GM21526 (cell line): ENCODE results near the gene KIFC1.

Experiments
- ATAC-seq: cut with Tn5 transposase; IDR thresholded peaks from one replicate; pipeline ENCODE4 v1.9.1; 2021; ENCODE audit warnings: moderate library complexity; ENCODE audit not compliant: unreplicated experiment, low FRiP score

Gene KIFC1

DNA sequence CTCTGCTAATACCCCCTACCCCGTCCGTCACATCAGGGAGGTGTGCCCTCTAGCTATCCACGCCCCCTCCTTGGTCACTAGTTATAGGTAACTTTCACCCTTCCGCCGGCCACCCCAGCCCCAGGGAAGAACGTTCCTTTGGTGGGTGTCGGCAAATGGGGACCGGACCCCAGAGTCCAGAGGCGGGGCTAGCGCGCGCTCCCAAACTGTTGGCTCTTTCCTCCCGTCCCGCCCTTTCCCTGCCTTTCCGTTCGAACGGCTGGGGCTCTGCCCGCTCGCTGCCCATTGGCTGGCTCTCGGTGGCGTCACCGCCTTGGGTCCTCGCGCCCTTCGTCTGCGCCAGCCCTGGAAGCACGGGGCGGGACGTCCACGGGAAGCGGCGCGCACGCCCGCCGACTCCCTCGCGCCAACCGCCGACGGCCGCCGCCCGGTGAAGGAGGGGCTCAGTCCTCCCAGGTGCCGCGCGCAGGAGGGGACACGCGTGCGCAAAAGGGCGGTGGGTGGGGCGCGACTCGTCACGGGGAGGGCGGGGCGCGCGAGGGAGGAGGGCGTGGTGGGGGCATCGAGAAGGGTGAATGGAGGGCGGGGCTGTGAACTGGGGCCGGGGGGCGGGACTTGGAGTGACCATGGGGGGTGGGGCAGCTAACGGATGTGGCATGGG lies 18.6 kb downstream of the KIFC1 start:
- ATAC-seq, result peak; percentile 67

DNA sequence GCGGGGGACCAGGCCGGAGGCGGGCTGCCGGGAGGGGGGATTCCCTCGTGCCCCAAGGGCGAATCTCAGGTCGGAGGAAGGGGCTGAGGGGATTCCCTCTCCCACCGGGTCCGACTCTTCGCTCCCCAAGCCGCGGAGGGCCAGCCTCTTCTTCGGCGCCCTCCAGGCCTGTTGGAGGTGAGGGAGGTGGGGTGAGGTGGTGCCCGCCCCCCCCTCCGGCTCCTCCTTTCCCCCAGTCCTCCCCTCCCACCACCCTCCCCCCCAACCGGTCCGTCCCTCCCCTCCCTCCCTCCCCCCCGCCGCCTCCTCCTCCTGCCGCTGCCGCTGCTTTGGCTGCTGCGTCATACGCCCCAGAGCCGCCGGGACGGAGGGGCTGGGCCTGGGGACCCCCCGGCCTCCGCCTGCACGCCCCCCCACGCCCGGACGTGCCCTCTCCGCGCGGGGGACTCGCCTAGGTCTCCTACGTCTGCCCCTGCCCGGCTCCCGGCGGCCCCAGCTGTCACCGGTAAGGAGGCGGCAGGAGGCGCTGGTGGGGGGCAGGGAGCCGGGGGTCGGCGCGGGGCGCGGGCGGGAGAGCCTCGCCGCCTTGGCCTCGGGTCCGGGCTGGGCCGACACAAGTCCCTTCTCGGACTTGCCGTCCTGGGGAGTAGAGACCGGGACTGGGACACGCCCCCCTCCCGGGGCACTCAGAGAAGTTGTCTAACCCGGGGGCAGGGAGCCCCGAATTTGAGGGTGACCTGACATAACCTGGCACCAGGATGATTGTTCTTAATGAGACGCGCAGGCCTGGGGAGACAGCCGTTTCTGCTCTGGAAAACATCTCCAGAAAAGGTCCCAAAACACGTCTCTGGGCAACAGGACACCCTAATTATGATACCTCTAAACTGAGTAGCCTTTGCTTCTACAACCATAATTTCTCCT lies 19.3 kb downstream of the KIFC1 start, which contains the start of gene PHF1:
Gene PHF1, plus strand, starts transcription at position 304 of the 921 bp plus-strand sequence. CDS start 1,250 bp downstream, outside the sequence.
- peak; percentile 27 for ATAC-seq

DNA sequence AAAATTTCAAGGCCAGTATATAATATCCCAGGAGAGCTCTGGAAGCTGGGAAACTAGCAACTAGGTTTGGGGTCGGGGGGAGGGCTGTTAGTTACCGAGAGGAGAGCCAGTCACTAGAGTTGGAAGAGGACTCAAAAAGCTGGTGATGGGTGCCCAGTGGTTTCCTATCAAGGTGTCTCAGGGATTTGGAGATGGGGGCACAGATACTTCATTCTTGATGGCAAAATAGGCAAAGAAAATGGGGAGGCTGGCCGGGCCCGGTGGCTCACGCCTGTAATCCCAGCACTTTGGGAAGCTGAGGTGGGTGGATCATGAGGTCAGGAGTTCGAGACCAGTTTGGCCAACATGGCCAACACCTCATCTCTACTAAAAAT lies 20.0 kb downstream of the KIFC1 start:
- no peak for ATAC-seq

DNA sequence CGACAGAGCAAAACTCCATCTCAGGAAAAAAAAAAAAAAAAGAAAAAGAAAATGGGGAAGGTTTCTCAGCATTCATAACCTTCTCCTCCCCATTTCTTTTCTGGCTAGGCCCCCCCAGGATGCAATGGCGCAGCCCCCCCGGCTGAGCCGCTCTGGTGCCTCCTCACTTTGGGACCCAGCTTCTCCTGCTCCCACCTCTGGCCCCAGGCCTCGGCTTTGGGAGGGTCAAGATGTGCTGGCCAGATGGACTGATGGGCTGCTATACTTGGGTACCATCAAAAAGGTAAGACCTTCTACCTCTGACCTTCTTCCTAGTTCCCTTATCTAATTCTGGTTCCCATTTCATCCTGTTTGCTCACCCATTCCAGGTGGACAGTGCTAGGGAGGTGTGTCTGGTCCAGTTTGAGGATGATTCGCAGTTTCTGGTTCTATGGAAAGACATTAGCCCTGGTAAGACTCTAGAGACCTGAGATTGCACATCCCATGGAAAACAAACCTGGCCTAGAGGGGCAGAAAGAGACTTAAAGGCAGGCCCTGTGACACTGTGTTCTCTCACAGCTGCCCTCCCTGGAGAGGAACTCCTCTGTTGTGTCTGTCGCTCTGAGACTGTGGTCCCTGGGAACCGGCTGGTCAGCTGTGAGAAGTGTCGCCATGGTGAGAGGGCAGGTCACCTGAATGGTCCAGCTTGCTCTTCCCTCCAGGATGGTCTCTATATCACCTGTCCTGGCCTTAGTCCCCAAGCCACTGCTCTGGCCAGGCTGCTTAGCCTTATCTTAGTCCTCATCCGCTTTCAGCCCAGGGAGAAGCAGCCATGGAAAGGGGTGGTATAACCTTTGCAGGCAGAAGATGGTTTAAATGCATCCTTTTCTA lies 20.8 kb downstream of the KIFC1 start:
- ATAC-seq, result no peak

DNA sequence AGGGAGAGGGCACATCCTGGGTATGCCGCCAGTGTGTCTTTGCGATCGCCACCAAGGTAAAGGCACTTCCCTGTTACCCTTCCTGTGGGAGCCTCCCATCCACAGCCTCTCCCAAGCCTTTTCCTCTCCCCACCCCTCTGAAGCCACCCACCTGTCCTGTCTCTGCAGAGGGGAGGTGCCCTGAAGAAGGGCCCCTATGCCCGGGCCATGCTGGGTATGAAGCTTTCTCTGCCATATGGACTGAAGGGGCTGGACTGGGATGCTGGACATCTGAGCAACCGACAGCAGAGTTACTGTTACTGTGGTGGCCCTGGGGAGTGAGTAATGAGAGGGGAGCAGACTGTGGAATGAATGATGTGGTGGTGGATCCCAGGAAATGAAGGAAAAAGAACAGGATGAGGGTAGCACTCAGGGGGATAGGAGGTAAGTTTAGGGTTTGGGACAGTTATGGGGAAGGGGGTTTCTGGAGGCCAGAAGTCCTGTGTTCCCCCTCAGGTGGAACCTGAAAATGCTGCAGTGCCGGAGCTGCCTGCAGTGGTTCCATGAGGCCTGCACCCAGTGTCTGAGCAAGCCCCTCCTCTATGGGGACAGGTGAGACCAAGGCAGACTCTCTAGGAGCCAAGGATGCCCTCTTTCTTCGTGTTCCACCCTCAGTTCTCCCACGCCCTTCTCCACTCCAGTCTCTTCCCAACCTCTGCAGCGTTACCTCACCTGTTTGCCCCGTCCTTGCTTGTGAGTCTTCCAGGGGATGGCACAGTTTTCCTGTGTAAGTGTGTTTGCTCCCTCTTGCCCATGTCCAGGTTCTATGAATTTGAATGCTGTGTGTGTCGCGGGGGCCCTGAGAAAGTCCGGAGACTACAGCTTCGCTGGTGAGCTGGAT lies 21.9 kb downstream of the KIFC1 start:
- no peak for ATAC-seq

DNA sequence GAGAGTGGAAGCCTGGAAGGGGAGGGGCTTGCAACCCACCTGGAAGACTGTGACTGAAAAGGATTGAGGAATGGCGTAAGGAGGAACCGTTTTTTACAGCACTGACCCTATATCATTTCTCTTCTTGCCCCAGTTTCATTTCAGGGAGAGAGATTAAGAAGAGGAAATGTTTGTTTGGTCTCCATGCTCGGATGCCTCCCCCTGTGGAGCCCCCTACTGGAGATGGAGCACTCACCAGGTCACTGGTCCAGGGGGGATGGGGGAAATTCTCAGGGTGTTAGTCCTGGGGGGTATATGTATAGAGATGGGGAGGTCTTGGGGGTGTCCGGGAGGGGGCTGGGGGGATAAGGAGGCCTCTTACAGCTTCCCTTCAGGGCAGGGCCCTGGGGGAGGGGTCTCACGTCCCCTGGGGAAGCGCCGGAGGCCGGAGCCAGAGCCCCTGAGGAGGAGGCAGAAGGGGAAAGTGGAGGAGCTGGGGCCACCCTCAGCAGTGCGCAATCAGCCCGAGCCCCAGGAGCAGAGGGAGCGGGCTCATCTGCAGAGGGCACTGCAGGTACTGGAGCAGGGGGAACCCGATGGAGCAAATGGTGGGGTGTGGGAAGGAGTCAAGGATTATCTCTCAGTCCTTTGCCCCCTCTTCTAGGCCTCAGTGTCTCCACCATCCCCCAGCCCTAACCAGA lies 23.1 kb downstream of the KIFC1 start:
- no peak for ATAC-seq

DNA sequence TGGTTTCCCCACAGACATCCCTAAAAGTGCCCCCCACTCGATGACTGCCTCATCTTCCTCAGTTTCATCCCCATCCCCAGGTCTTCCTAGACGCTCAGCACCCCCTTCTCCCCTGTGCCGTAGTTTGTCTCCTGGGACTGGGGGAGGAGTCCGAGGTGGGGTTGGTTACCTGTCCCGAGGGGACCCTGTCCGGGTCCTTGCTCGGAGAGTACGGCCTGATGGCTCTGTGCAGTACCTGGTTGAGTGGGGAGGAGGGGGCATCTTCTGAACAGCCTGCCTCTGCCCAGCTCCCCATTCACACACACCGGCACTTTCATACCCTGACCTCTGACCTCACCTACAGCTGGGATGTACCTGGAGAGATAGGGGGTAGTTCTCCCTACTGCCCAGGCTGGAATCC lies 24.2 kb downstream of the KIFC1 start:
- no peak for ATAC-seq

DNA sequence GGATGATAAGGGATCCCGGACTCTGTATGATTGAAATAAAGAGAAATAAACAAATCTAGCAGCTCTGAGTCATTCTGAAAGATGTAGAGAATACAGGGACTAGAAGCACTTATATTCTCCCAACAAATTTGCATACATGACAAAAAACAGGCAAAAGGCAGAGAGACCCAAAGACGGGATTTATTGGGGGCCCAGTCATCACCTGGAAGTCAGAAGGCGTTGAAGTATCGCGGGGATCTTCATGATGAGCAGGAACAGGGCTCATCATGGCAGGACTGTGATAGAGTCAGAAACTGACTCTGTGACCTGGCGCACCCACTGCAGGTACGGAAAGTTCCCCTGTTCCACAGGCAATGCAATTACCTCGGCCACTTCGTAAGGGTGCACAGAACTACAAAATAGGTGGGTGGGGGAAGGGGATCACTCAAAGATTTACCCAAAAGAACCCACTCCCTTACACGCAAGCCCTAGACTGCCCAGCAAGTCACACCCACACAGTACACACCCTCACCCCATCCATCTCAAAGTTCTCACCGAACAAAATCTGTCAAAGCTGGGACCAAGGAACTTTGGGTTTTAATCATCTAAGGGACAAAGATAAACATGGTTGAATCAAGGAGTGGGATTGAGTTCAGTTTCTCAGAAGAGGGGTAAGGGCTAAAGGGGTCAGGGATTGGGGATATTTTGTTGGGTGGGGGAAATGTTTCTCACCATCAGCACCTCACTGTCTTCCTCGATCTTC lies 24.9 kb downstream of the KIFC1 start:
- no peak for ATAC-seq

DNA sequence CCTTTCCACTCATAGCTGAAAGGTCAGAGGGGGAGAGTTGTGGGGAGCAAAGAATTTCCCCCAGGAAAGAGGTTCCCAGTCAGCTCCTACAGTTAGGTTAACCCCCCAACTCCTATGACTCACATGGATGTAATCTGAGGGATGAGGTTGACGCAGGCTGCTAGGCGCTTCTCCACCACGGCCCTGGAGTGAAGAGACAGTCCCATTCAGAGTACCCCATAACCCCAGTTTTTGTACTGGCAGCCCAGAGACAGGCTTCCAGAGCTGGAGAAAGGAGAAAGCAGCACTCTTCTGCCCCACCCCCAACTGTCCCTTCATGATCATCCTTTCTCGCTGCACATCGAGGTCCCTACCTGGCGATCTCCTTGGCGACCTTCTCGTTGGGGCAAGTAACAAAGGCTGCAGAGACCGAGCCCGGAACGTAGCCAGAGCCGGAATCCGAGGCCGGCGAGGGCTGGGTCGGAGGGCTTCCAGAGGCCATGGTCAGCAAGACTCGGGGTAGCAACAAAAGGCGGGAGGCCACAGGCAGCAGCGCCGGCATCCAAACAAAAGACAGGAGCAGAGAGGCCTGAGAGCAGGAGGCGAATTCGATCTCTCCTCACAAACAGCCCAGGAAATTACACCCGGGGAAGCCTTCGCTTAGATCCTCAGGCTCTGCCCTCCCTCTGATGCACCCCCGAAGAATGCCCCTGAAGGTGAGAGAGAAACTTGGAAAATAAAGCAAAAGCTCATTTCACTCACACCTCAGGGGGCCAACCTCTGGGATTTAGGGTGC lies 25.7 kb downstream of the KIFC1 start:
- ATAC-seq, result no peak

DNA sequence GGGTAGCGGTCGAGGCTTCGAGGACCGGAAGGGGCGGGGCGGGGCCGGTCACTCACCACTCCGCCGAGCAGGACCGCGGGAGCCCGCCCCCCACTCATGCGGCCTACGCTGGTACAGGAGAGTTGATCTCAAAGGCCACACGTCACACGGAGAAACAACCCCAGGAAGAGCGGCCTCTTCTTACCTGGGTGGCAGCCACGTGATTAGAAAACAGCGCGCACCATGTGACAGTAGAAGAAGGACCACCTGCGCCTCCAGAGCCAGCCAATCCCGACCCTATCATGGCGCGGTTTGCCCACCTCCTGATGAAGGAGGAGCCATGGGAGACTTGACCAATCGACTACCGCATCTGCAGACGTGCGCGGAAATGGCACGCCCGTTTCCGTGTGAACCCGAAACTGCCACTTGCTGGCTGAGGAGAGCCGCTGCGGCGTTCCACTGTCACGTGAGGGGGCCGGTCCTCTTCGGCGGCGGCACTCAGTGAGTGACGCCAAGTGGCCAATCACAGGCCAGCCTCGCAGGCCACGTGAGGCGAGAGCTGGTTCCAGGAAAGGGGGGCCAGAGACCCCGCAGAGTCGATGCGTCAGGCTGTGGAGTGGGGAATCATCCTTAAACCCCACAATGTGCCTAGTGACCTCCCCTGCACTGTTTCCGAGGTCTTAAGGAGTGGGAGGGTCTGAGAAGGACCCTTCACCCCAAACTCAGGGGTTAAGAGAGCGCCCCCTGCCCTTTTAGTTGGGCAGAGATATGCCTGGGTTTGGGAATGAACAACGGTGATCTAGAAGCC lies 26.5 kb downstream of the KIFC1 start, which contains the start of gene CUTA:
Gene CUTA, minus strand, starts transcription at position 205 of the 787 bp plus-strand sequence. Its CDS starts 107 bp downstream, at position 98.
- peak; percentile 71 for ATAC-seq

DNA sequence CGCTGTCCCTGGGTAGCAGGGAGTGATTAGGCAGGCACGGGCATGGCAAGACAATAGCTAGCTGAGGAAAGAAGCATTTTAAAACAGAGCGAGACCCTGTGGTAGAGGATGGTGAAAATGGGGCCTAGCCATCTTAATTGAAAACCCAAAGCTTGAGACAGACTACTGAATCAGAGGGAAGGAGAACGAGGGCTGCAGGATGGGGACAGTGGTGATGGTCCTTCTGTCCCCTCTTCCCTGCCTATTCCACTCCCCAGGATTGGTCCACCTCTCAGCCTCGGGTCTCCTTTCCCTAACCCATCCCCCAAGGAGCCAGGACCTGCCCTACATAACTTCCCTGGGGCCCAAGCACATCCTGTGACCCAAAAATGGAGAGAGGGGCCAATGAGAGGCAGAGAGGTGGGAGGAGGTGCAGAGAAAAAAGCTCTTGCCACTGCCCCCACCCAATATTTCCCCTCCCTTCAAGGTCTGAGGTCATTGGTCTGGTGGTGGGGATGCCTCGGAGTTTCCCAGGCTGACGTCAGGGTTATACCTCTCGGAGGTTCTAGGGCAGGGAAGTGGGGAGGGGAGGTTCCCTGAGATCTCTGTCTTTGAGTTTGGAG lies 27.2 kb downstream of the KIFC1 start:
- ATAC-seq, result no peak

DNA sequence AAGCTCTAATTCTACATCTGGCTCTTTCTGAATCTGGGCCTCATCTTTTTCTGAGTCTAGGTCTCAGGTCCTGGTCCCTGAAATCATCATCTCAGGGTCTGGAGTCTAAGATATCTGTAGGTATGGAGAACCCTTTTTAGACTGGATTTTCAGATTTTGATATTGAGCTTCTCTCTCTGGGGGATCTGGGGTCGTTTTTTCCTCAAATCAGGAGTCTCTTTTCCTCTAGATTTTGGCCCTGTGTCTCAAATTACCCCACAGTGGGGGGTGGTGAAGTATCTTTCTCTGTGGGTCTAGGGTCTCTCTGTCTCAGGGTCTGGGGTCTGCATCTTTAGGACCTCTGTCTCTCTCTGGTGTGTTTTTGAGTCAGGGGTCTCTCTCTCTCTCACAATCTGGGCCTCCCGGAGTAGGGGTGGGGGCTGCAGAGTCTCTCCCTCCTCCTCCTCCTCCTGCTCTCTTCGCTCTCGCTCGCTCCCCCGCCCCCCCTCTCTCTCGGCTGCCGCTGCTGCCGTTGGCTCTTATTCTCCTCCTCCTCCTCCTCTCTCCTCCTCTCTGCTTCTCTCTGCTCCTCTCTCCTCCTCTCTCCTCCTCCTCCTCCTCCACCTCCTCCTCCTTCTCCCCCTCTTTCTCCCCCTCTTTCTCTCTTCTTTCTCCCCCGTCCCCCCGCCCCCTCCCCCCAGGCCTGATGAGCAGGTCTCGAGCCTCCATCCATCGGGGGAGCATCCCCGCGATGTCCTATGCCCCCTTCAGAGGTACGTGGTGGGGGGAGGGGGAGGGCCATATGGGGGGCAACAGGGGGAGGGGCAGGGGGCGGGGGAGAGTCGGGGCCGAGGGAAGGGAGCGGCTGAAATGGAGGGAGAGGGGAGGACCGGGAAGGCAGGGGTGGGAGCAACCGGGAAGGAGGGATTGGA lies 28.2 kb downstream of the KIFC1 start, which contains the start of gene SYNGAP1:
Gene SYNGAP1, plus strand, starts transcription at position 486 of the 911 bp plus-strand sequence. Its CDS starts 200 bp downstream, at position 686.
- no peak for ATAC-seq

DNA sequence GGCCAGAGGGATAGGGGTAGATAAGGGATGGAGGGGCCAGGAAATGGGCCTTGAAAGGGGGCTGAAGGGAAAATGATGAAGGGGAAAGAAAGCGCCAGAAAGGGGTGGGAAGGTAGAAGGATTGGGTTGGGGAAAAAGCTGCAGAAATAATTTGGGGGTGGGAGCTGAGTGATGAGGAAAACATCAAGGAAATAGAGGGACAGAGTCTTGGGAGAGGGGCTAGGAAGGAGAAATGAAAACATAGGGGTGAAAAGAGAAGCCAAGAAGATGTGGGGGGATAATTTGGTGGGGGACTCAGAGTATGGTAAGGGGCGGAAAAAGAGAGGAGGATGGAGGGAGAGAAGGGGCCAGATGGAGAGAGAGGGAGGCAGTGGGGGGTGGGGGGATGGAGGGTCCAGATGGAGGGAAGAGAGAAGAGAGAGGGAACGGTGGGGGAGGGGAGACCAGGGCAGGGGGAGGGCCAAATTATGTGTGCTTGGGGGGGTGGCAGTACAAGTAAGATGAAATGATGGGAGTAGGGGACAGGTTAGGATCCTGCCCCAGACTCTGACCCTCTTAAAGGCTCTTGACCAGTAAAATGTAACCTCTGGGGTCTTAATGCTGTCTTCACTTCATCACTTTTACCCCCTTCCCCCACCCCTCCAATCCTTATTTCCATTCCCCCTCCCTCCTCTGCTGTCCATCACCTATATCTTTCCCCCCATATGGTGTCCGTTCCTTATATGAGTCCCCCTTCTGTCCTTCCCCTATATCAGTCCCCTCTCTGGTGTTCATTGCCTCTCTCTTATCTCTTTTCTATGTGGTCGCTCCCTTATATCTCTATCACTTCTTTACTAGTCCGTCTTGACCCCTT lies 29.1 kb downstream of the KIFC1 start:
- no peak for ATAC-seq

DNA sequence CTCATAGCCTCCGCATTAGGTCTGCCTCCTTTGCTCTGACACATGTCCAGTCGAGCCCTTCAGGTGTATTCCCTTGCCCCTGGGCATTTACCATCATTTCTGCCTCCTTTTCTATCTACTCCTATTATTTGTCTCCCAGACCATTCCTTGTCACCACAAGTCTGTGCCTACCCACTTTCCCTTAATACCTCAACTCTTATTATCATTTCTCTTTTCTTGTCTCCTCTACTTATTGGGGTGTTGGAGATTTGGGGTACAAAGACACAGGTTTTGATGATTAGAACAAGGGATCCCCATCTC lies 29.7 kb downstream of the KIFC1 start:
- ATAC-seq, result no peak

DNA sequence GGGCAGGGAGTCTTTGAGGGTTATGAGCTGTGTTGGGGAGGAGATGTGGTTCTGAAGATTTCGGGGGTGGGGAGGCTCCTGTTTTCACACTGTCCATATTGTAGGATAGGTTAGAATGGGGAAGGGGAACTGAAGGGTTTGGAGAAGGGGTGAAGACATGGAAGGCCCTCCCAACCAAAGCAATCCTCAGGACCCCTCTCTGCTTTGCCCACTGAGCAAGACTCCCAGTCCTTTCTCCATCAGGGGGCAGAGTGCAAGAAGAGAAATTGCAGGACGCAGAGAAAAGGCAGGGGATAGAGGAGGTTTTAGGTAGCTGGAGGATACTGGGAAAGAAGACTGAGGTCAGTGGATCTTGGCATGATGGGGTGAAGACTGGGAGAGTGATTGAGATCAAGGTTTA lies 32.2 kb downstream of the KIFC1 start:
- ATAC-seq, result no peak
